A673 (cell line): ENCODE results near the gene FKBP2.

Experiments
- CTCF ChIP-seq: fragments of 300-800, 200-600 bp; sonication (generic); conservative IDR thresholded peaks from 2 replicates; pipeline ENCODE4 v1.5.1; 2017; ENCODE audit warnings: low read depth, mild to moderate bottlenecking, antibody characterized with exemption, low read length, moderate library complexity, mixed read lengths
- EZH2 ChIP-seq: fragments of 200-600 bp; sonication (generic); IDR thresholded peaks from 2 replicates; pipeline ENCODE4 v1.6.1; 2017; ENCODE audit warnings: borderline replicate concordance, low read depth, mild to moderate bottlenecking, mixed read lengths, antibody characterized with exemption, low read length; ENCODE audit not compliant: poor library complexity, severe bottlenecking

GRCh38 chr11:64255135-64256128 is 14.5 kb downstream of the FKBP2 start:
- TF ChIP-seq CTCF, result no peak
- TF ChIP-seq EZH2, result no peak
